ENCODE measurements around the gene EML2. TPM values are rescaled to one million over a fixed set of nuclear protein-coding genes. Genes with fewer than 3 reads are reported as not detected.

The EML2 gene
- total RNA-seq, 1 donor from 2014 or later, result 15.1 TPM

Other genes with a start within 250 kb of the EML2 start
- gene PPP1R13L, start 234.3 kb downstream of the EML2 start, total RNA-seq, result 6.1 and 17.5 TPM in 2 replicates
- gene POLR1G, start 232.8 kb downstream of the EML2 start, total RNA-seq, result 4.6 and 11.3 TPM in 2 replicates
- 49.0 and 51.2 TPM in 2 replicates for gene ERCC1, start 215.5 kb downstream of the EML2 start, total RNA-seq
- 0.65 and 23.4 TPM in 2 replicates for gene FOSB, start 171.4 kb downstream of the EML2 start, total RNA-seq
- gene RTN2, start 142.3 kb downstream of the EML2 start, total RNA-seq, result 5.0 and 5.6 TPM in 2 replicates
- 1.3 TPM in 1 of 2 replicates, not detected in the other for gene PPM1N, start 141.0 kb downstream of the EML2 start, total RNA-seq
- gene VASP, start 131.9 kb downstream of the EML2 start, total RNA-seq, result 32.9 and 49.0 TPM in 2 replicates
- 3.1 and 5.4 TPM in 2 replicates for gene OPA3, start 54.6 kb downstream of the EML2 start, total RNA-seq
- gene GPR4, start 37.2 kb downstream of the EML2 start, total RNA-seq, result 1.1 and 1.6 TPM in 2 replicates
- gene GIPR, start 28.8 kb upstream of the EML2 start, total RNA-seq, result under 0.01 TPM in 2 replicates
- 331 and 391 TPM in 2 replicates for gene SNRPD2, start 52.6 kb upstream of the EML2 start, total RNA-seq
- gene QPCTL, start 53.3 kb upstream of the EML2 start, total RNA-seq, result 5.9 and 7.7 TPM in 2 replicates
- gene FBXO46, start 91.5 kb upstream of the EML2 start, total RNA-seq, result 3.5 and 4.4 TPM in 2 replicates
- gene MEIOSIN, start 94.0 kb upstream of the EML2 start, total RNA-seq, result not detected in 2 replicates
- gene SIX5, start 129.9 kb upstream of the EML2 start, total RNA-seq, result 3.3 and 5.0 TPM in 2 replicates
- gene DMPK, start 143.1 kb upstream of the EML2 start, total RNA-seq, result 4.4 and 7.7 TPM in 2 replicates
- 11.6 and 19.4 TPM in 2 replicates for gene DMWD, start 153.4 kb upstream of the EML2 start, total RNA-seq
- under 0.01 TPM in 2 replicates for gene RSPH6A, start 175.9 kb upstream of the EML2 start, total RNA-seq
- gene SYMPK, start 223.8 kb upstream of the EML2 start, total RNA-seq, result 18.1 and 21.4 TPM in 2 replicates
- gene FOXA3, start 224.9 kb upstream of the EML2 start, total RNA-seq, result under 0.01 TPM in 2 replicates
- gene IRF2BP1, start 246.7 kb upstream of the EML2 start, total RNA-seq, result 13.1 and 20.0 TPM in 2 replicates